ENCODE data around the gene C16orf92.

GRCh38 chr16:30060346-30060745 is 37.3 kb downstream of the C16orf92 start:
- TF ChIP-seq CTCF (IDR thresholded peaks at IDR 0.05) (no peak), ZFX (IDR thresholded peaks at IDR 0.05; ENCODE audit: borderline replicate concordance) (no peak)
